Trophoblast cell (in vitro differentiated cells and primary cell): Measurements from ENCODE around the gene TUBB1.
A peak's percentile ranks its signal among the peaks of the same experiment; 100 is the strongest.

Source experiments
- DNase-seq, 2 donors: peaks; one replicate each; pipeline ENCODE4 v3.0.0-alpha.2; 2016
- H2AFZ ChIP-seq: 2 replicates; pipeline ENCODE4 v1.6.1; 2013; ENCODE audit warnings: low read length, moderate library complexity, mild to moderate bottlenecking; ENCODE audit not compliant: insufficient read depth, poor library complexity
- H2AK5ac ChIP-seq: 2 replicates; pipeline ENCODE4 v1.6.1; 2013; ENCODE audit warnings: mild to moderate bottlenecking, low read length
- H2BK120ac ChIP-seq: 2 replicates; pipeline ENCODE4 v1.6.1; 2013; ENCODE audit warnings: low read length, mild to moderate bottlenecking, moderate library complexity; ENCODE audit not compliant: insufficient read depth, poor library complexity
- H2BK12ac ChIP-seq: 2 replicates; pipeline ENCODE4 v1.6.1; 2013; ENCODE audit warnings: mild to moderate bottlenecking, low read length, moderate library complexity
- H2BK5ac ChIP-seq: 2 replicates; pipeline ENCODE4 v1.6.1; 2013; ENCODE audit warnings: low read length, low read depth, moderate library complexity, mild to moderate bottlenecking; ENCODE audit not compliant: poor library complexity
- H3K14ac ChIP-seq: 2 replicates; pipeline ENCODE4 v1.6.1; 2013; ENCODE audit warnings: mild to moderate bottlenecking, low read length
- H3K18ac ChIP-seq: 2 replicates; pipeline ENCODE4 v1.6.1; 2013; ENCODE audit warnings: mild to moderate bottlenecking, low read length
- H3K23ac ChIP-seq: 2 replicates; pipeline ENCODE4 v1.6.1; 2013; ENCODE audit warnings: low read length
- H3K27ac ChIP-seq: 2 replicates; pipeline ENCODE4 v1.5.1; 2013; ENCODE audit warnings: low read depth, mild to moderate bottlenecking, inconsistent platforms, low read length, moderate library complexity
- H3K27me3 ChIP-seq: 2 replicates; pipeline ENCODE4 v1.6.1; 2013; ENCODE audit warnings: inconsistent platforms, mild to moderate bottlenecking, low read length, moderate library complexity; ENCODE audit not compliant: insufficient read depth
- H3K36me3 ChIP-seq, 2 experiments: 1 replicate in 1 of 2; 2 replicates in 1 of 2; pipeline ENCODE4 v1.6.1; 2013; ENCODE audit warnings: low read length in 2 of 2, mild to moderate bottlenecking in 2 of 2, moderate library complexity in 1 of 2; ENCODE audit not compliant: insufficient read depth in 2 of 2, control insufficient read depth in 1 of 2
- H3K4ac ChIP-seq: 2 replicates; pipeline ENCODE4 v1.6.1; 2013; ENCODE audit warnings: low read depth, mild to moderate bottlenecking, low read length, moderate library complexity
- H3K4me1 ChIP-seq, 2 experiments: 1 replicate in 1 of 2; 2 replicates in 1 of 2; pipeline ENCODE4 v1.6.1; 2013; ENCODE audit warnings: low read length in 2 of 2, mild to moderate bottlenecking in 2 of 2, moderate library complexity in 1 of 2; ENCODE audit not compliant: insufficient read depth in 2 of 2, control insufficient read depth in 1 of 2
- H3K4me2 ChIP-seq: 2 replicates; pipeline ENCODE4 v1.6.1; 2013; ENCODE audit warnings: inconsistent platforms, mild to moderate bottlenecking, low read length, moderate library complexity
- H3K4me3 ChIP-seq: 2 replicates; pipeline ENCODE4 v1.5.1; 2013; ENCODE audit warnings: mild to moderate bottlenecking, low read depth, low read length, inconsistent platforms
- H3K79me1 ChIP-seq: one replicate; pipeline ENCODE4 v1.6.1; 2013; ENCODE audit warnings: low read length
- H3K79me2 ChIP-seq: 2 replicates; pipeline ENCODE4 v1.6.1; 2013; ENCODE audit warnings: low read length, mild to moderate bottlenecking; ENCODE audit not compliant: control insufficient read depth, insufficient read depth, poor library complexity
- H3K9ac ChIP-seq: 2 replicates; pipeline ENCODE4 v1.6.1; 2013; ENCODE audit warnings: mild to moderate bottlenecking, low read length
- H3K9me3 ChIP-seq: 2 replicates; pipeline ENCODE4 v1.6.1; 2013; ENCODE audit warnings: low read depth, mild to moderate bottlenecking, control low read depth, inconsistent platforms, low read length; ENCODE audit not compliant: insufficient read depth
- H4K12ac ChIP-seq: 2 replicates; pipeline ENCODE4 v1.6.1; 2013; ENCODE audit warnings: low read depth, mild to moderate bottlenecking, low read length, moderate library complexity
- H4K8ac ChIP-seq: 2 replicates; pipeline ENCODE4 v1.6.1; 2013; ENCODE audit warnings: low read depth, mild to moderate bottlenecking, low read length, moderate library complexity
- H4K91ac ChIP-seq: one replicate; pipeline ENCODE4 v1.6.1; 2013; ENCODE audit warnings: low read depth, mild to moderate bottlenecking, low read length, moderate library complexity
- WGBS: extraction: QIAGEN DNeasy Blood & Tissue Kit; methylation state at CpG from one replicate; pipeline ENCODE4 v1.1.7; 2013; ENCODE audit warnings: missing lambda C conversion rate; ENCODE audit not compliant: insufficient read length, insufficient coverage; ENCODE audit errors: extremely low coverage; 5-methylcytosine and 5-hydroxymethylcytosine counted together

The TUBB1 gene

DNA sequence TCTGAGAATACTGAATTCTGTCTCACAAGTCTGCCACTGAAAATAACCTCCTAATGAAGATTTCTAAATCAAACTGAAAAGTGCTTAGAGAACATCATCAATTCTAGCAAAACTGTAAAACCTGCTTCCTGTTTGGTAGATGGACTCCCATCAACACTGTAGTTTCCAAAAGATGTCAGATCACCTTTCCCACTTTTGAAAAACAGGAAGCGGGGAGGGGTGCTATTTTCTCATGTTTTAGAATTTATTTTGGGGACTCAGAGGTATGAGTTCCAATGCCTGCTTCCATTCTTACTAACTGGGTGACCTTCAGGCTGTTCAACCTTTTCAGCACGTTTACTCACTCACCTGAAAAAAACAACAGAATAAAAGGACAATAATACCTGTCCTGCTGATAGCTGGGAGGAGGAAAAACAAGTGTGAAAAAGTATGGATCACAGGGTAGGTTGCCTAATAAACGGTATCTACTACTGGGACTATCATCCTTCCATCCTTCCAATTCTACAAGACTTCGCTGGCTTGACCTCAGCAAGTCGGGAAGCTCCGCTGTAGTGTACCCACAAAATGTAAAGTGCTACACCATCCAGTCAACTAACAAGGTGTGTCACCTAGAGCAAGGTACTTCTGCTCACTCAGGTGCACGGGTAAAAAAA is 11.8 kb downstream of the TUBB1 start:
- H3K27ac ChIP-seq: no peak overlapping the region
- peaks cover 4 to 5% of the 10 kb centered on the region in 2 experiments for H3K4me1 ChIP-seq
- H2AK5ac ChIP-seq: peak overlapping the region; percentile 91
- peak overlapping the region; percentile 89 for H3K18ac ChIP-seq
- peak overlapping the region; percentile 98 for H3K4ac ChIP-seq
- peaks cover 6% of the 10 kb centered on the region for H3K79me1 ChIP-seq
- no CpG with 5 or more reads among the region's 7 CpGs for WGBS
- peaks cover 9% of the 10 kb centered on the region for H3K79me2 ChIP-seq
- no peaks in the 10 kb centered on the region for H3K9me3 ChIP-seq
- H3K4me2 ChIP-seq: peak overlapping the region; percentile 71
- H3K4me3 ChIP-seq: peak overlapping the region; percentile 92
- DNase-seq: no peak
- H4K12ac ChIP-seq: no peak overlapping the region
- H2BK120ac ChIP-seq: no peak overlapping the region
- H3K36me3 ChIP-seq: peaks cover 6 to 19% of the 10 kb centered on the region in 2 experiments
- H3K23ac ChIP-seq: peak overlapping the region; percentile 70
- H2BK12ac ChIP-seq: peak overlapping the region; percentile 17
- no peaks in the 10 kb centered on the region for H3K27me3 ChIP-seq
- H2AFZ ChIP-seq: no peak overlapping the region
- H4K91ac ChIP-seq: no peak overlapping the region
- H2BK5ac ChIP-seq: peak overlapping the region; percentile 37
- H3K9ac ChIP-seq: peak overlapping the region; percentile 55
- H4K8ac ChIP-seq: peak overlapping the region; percentile 43
- peak overlapping the region; percentile 25 for H3K14ac ChIP-seq

DNA sequence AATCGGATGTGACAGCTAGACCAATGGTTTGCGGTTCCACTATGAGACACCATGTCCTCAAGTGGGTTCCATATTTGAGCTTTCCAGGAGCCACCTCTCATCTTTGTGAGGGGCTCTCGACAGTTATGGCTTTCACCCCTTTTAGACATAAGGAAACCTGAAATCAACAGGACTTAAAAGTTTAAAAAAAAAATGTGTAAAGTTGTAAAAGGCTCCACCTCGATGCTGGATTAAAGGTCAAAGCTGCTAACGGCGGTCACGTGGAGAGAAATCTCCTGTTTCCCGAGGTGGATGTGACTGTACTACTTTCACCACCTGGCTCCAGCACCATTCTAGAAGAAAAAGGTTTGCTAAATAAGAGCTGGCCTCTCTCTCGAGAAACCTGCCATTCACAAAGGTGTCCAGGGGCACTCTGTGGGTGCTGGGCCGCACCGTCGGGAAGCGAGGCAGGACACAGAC is 12.4 kb downstream of the TUBB1 start:
- Histone ChIP-seq H2AK5ac (peak overlapping the region; percentile 91), H3K79me2 (peaks cover 9% of the 10 kb centered on the region), H3K9ac (peak overlapping the region; percentile 97), H2BK5ac (peak overlapping the region; percentile 91), H3K4me3 (peak overlapping the region; percentile 92), H3K23ac (no peak overlapping the region), H2AFZ (peak overlapping the region; percentile 100), H2BK120ac (peak overlapping the region; percentile 99), H3K79me1 (peaks cover 6% of the 10 kb centered on the region), H3K14ac (peak overlapping the region; percentile 100), H3K4me2 (peak overlapping the region; percentile 71), H3K4ac (peak overlapping the region; percentile 98), H4K8ac (peak overlapping the region; percentile 98), H3K36me3 (peaks cover 6 to 22% of the 10 kb centered on the region in 2 experiments), H4K91ac (peak overlapping the region; percentile 100), H3K9me3 (no peaks in the 10 kb centered on the region), H4K12ac (peak overlapping the region; percentile 98), H3K27me3 (no peaks in the 10 kb centered on the region), H3K4me1 (peaks cover 4 to 5% of the 10 kb centered on the region in 2 experiments), H3K27ac (no peak overlapping the region), H2BK12ac (peak overlapping the region; percentile 17), H3K18ac (peak overlapping the region; percentile 100)
- DNase-seq: peak in 1 of 2 donors; percentile 42
- WGBS: no CpG with 5 or more reads among the region's 13 CpGs

DNA sequence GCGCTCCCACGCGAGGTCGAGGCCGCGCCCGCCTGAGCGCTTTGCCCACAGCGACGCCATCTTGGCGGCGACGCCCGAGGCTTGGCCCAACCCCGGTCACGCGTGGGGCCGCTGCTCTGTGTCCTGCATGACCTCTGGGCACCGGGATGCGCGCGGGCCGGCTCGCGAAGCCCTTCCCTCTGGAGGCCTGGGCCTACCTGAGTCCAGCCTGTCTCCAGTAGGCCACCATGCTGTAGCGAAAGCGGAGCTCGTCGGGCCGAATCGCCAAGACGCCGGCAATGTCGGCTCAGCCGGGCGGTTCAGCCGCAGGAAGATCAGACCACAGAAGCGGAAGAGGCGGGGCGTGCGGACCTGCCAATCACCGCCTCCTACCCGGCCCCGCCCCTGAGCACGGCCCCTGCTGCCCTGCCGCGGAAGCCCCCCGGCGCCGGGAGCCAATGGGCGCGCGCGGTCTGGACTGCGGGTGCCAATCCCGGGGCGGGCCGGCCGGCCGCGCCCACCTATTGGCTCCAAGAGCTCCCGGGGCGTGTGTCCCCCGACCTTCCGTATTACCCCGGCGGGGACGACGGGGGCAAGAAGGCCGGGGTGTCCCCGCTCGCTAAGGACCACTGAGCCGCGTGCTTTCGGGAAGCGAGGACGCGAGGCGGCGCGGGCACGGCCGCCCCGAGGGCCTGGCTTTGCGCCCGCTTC is 12.9 kb downstream of the TUBB1 start, which contains the start of gene ATP5F1E:
Gene ATP5F1E, minus strand, starts transcription at position 313 of the 690 bp plus-strand sequence. Its CDS starts 84 bp downstream, at position 229.
- Histone ChIP-seq H3K4me1 (peaks cover 4 to 5% of the 10 kb centered on the region in 2 experiments), H3K27ac (peak within 1 kb of the TSS; percentile 65), H3K79me2 (peaks cover 9% of the 10 kb centered on the region), H2AFZ (peak within 1 kb of the TSS; percentile 100), H4K12ac (peak within 1 kb of the TSS; percentile 98), H4K91ac (peak within 1 kb of the TSS; percentile 100), H2BK12ac (peak within 1 kb of the TSS; percentile 89), H4K8ac (peak within 1 kb of the TSS; percentile 98), H3K23ac (peak within 1 kb of the TSS; percentile 70), H3K79me1 (peaks cover 6% of the 10 kb centered on the region), H3K4me2 (peak within 1 kb of the TSS; percentile 98), H3K9me3 (no peaks in the 10 kb centered on the region), H3K4me3 (peak within 1 kb of the TSS; percentile 92), H3K9ac (peak within 1 kb of the TSS; percentile 97), H3K27me3 (no peaks in the 10 kb centered on the region), H3K4ac (peak within 1 kb of the TSS; percentile 98), H2BK5ac (peak within 1 kb of the TSS; percentile 91), H3K14ac (peak within 1 kb of the TSS; percentile 100), H2AK5ac (peak within 1 kb of the TSS; percentile 91), H2BK120ac (peak within 1 kb of the TSS; percentile 99), H3K36me3 (peaks cover 6 to 22% of the 10 kb centered on the region in 2 experiments), H3K18ac (peak within 1 kb of the TSS; percentile 100)
- WGBS: no CpG with 5 or more reads among the region's 86 CpGs
- DNase-seq: peak; percentile 93 to 94

DNA sequence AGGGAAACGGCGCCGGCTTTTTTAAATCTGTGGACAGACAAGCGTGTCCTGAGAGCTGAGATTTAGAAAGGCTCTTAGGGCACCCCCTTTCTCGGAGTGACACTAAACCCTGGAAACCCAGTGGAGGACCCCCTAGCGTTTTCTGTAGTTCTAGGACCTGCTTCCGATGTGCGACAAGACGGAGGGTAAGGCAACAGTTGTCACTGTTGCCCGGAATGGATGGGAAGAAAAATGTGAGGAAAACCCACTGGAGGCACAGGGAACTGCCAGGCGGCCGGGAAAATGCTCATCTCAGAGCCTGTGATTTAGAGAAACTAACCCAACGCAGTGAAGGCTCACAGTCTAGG is 13.5 kb downstream of the TUBB1 start:
- Histone ChIP-seq H2BK120ac (peak overlapping the region; percentile 5), H3K4me3 (peak overlapping the region; percentile 71), H4K8ac (peak overlapping the region; percentile 10), H3K4me1 (peaks cover 4 to 5% of the 10 kb centered on the region in 2 experiments), H2BK5ac (no peak overlapping the region), H3K14ac (no peak overlapping the region), H2AFZ (peak overlapping the region; percentile 11), H2BK12ac (no peak overlapping the region), H3K79me2 (peaks cover 9% of the 10 kb centered on the region), H3K23ac (no peak overlapping the region), H4K12ac (peak overlapping the region; percentile 19), H3K9ac (peak overlapping the region; percentile 85), H3K4me2 (peak overlapping the region; percentile 98), H3K9me3 (no peaks in the 10 kb centered on the region), H3K4ac (peak overlapping the region; percentile 0), H3K27me3 (no peaks in the 10 kb centered on the region), H3K27ac (peak overlapping the region; percentile 24), H3K79me1 (peaks cover 6% of the 10 kb centered on the region), H3K18ac (no peak overlapping the region), H4K91ac (no peak overlapping the region), H3K36me3 (peaks cover 8 to 22% of the 10 kb centered on the region in 2 experiments), H2AK5ac (no peak overlapping the region)
- whole genome bisulfite sequencing: no CpG with 5 or more reads among the region's 13 CpGs
- peak; percentile 28 to 63 for DNase-seq
